GM18505 (cell line): Measurements from ENCODE around the gene GP1BB.
"Not testable (repeated sequence)": the region's sequence is repeated elsewhere in the genome, so short reads cannot be mapped to it uniquely, and the experiment has no call there.

Experiments
- ATAC-seq: cut with Tn5 transposase; IDR thresholded peaks from one replicate; pipeline ENCODE4 v1.9.1; 2021; ENCODE audit not compliant: unreplicated experiment
- POLR2A ChIP-seq: IDR thresholded peaks from 4 replicates; pipeline ENCODE4 v1.6.1; 2011; ENCODE audit warnings: borderline replicate concordance; ENCODE audit not compliant: insufficient read depth, insufficient read length; ENCODE audit errors: extremely low read depth

GP1BB gene

GRCh38 chr22:19687561-19688300, 35.6 kb upstream of the GP1BB start:
- no peak for TF ChIP-seq POLR2A
- no peak for ATAC-seq

GRCh38 chr22:19688301-19689290, 34.7 kb upstream of the GP1BB start:
- no peak for TF ChIP-seq POLR2A
- no peak for ATAC-seq

GRCh38 chr22:19689408-19689807, 33.9 kb upstream of the GP1BB start:
- TF ChIP-seq POLR2A: no peak
- ATAC-seq: no peak

GRCh38 chr22:19691007-19691720, 32.2 kb upstream of the GP1BB start:
- ATAC-seq: no peak
- no peak for TF ChIP-seq POLR2A

- TF ChIP-seq POLR2A: no peak
- ATAC-seq: no peak
These were observed 31.5 kb upstream of the GP1BB start for GRCh38 chr22:19691721-19692341.

GRCh38 chr22:19693581-19693980, 29.8 kb upstream of the GP1BB start:
- TF ChIP-seq POLR2A: no peak
- ATAC-seq: no peak

- no peak for TF ChIP-seq POLR2A
- no peak for ATAC-seq
These were observed 29.2 kb upstream of the GP1BB start for GRCh38 chr22:19693981-19694670.

GRCh38 chr22:19694696-19695095, 28.6 kb upstream of the GP1BB start:
- ATAC-seq: no peak
- TF ChIP-seq POLR2A: no peak

- no peak for TF ChIP-seq POLR2A
These were observed 26.6 kb upstream of the GP1BB start for GRCh38 chr22:19696504-19697276.

GRCh38 chr22:19697871-19698270, 25.5 kb upstream of the GP1BB start:
- ATAC-seq: not testable (repeated sequence)

More at GRCh38 chr22:19696504-19697276, 26.6 kb upstream of the GP1BB start:
- ATAC-seq: no peak

GRCh38 chr22:19700790-19701419, 22.4 kb upstream of the GP1BB start:
- no peak for ATAC-seq
- no peak for TF ChIP-seq POLR2A
